ENCODE results near the gene TOMM5. TPM values are rescaled to one million over a fixed set of nuclear protein-coding genes. Genes with fewer than 3 reads are reported as not detected.

TOMM5 gene
- polyA plus RNA-seq, 1 donor from 2014 or later = 262 TPM

DNA sequence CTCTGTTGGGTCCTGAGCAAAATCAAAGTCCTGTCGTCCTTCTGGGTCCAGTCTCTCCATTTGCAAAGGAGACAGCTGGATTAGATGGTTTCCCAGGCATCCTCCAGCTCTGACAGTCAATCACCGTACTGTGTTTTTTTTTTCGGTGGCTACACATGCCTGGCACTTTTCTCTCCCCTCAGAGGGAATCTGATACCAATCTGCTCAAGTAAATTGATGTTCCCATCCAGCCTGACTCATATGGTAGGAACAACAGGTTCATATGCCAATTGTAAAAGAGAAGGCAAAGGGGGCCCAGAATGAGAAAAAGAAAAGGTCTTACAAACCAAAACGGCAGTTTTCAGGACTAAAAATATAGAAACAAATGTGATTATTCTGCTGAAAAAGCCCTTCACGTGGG, 17.4 kb downstream of the TOMM5 start:
- Histone ChIP-seq H3K4me2 (ENCODE audit: low read length) (peak overlapping the region; percentile 66), H3K9me3 (ENCODE audit: low read length) (no peaks in the 10 kb centered on the region), H4K20me1 (ENCODE audit: insufficient read depth) (no peaks in the 10 kb centered on the region), H3K9me2 (ENCODE audit: insufficient read depth, low read length) (no peaks in the 10 kb centered on the region), H3K36me3 (ENCODE audit: insufficient read depth, low read length) (no peaks in the 10 kb centered on the region), H3K27me3 (ENCODE audit: insufficient read depth, low read depth, low read length) (no peaks in the 10 kb centered on the region), H3F3A (ENCODE audit: insufficient read depth, low read length, poor library complexity, severe bottlenecking) (peaks cover 3% of the 10 kb centered on the region), H3K4me3 (ENCODE audit: low read length) (peak overlapping the region; percentile 90), H3K27ac (ENCODE audit: low read length) (peak overlapping the region; percentile 72), H2AFZ (ENCODE audit: low read depth, low read length) (no peak overlapping the region), H3K9ac (ENCODE audit: low read length) (peak overlapping the region; percentile 77), H3K79me2 (replicated peaks; ENCODE audit: insufficient read depth, low read length) (peaks cover 41% of the 10 kb centered on the region)
- no peak for TF ChIP-seq MXI1 (conservative IDR thresholded peaks at IDR 0.05; ENCODE audit: poor library complexity, severe bottlenecking)
- no peak for TF ChIP-seq TAF1 (IDR thresholded peaks at IDR 0.05; ENCODE audit: low read depth)
- TF ChIP-seq, protein P1, sequence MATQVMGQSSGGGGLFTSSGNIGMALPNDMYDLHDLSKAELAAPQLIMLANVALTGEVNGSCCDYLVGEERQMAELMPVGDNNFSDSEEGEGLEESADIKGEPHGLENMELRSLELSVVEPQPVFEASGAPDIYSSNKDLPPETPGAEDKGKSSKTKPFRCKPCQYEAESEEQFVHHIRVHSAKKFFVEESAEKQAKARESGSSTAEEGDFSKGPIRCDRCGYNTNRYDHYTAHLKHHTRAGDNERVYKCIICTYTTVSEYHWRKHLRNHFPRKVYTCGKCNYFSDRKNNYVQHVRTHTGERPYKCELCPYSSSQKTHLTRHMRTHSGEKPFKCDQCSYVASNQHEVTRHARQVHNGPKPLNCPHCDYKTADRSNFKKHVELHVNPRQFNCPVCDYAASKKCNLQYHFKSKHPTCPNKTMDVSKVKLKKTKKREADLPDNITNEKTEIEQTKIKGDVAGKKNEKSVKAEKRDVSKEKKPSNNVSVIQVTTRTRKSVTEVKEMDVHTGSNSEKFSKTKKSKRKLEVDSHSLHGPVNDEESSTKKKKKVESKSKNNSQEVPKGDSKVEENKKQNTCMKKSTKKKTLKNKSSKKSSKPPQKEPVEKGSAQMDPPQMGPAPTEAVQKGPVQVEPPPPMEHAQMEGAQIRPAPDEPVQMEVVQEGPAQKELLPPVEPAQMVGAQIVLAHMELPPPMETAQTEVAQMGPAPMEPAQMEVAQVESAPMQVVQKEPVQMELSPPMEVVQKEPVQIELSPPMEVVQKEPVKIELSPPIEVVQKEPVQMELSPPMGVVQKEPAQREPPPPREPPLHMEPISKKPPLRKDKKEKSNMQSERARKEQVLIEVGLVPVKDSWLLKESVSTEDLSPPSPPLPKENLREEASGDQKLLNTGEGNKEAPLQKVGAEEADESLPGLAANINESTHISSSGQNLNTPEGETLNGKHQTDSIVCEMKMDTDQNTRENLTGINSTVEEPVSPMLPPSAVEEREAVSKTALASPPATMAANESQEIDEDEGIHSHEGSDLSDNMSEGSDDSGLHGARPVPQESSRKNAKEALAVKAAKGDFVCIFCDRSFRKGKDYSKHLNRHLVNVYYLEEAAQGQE (IDR thresholded peaks at IDR 0.05; ENCODE audit: borderline replicate concordance) = no peak
- no peak for TF ChIP-seq SMC3 (conservative IDR thresholded peaks at IDR 0.05; ENCODE audit: poor library complexity)
- TF ChIP-seq POLR2AphosphoS5 (IDR thresholded peaks at IDR 0.05) = no peak
- no peak for TF ChIP-seq EP300 (conservative IDR thresholded peaks at IDR 0.05; ENCODE audit: poor library complexity, severe bottlenecking)
- no peak for TF ChIP-seq CTCF (IDR thresholded peaks at IDR 0.05; ENCODE audit: poor library complexity, severe bottlenecking)
- no peak for TF ChIP-seq RAD21 (conservative IDR thresholded peaks at IDR 0.05)
- no peak for TF ChIP-seq EZH2 (IDR thresholded peaks at IDR 0.05; ENCODE audit: borderline replicate concordance, insufficient read depth, low read length, poor library complexity, severe bottlenecking)

- TF ChIP-seq MXI1 (conservative IDR thresholded peaks at IDR 0.05; ENCODE audit: poor library complexity, severe bottlenecking) (peak; percentile 19), RAD21 (conservative IDR thresholded peaks at IDR 0.05) (no peak)
- TF ChIP-seq, protein P1 (IDR thresholded peaks at IDR 0.05; ENCODE audit: borderline replicate concordance) = peak; percentile 12
- H3K4me2 ChIP-seq (ENCODE audit: low read length) = peak overlapping the region; percentile 66
- H3K79me2 ChIP-seq (replicated peaks; ENCODE audit: insufficient read depth, low read length) = peaks cover 48% of the 10 kb centered on the region
- no peaks in the 10 kb centered on the region for H3K9me2 ChIP-seq (ENCODE audit: insufficient read depth, low read length)
- peak overlapping the region; percentile 14 for H2AFZ ChIP-seq (ENCODE audit: low read depth, low read length)
- no peaks in the 10 kb centered on the region for H3K9me3 ChIP-seq (ENCODE audit: low read length)
- H3K27me3 ChIP-seq (ENCODE audit: insufficient read depth, low read depth, low read length) = no peaks in the 10 kb centered on the region
- H3K9ac ChIP-seq (ENCODE audit: low read length) = peak overlapping the region; percentile 77
- peak overlapping the region; percentile 90 for H3K4me3 ChIP-seq (ENCODE audit: low read length)
- H3K36me3 ChIP-seq (ENCODE audit: insufficient read depth, low read length) = no peaks in the 10 kb centered on the region
- peaks cover 3% of the 10 kb centered on the region for H3F3A ChIP-seq (ENCODE audit: insufficient read depth, low read length, poor library complexity, severe bottlenecking)
- no peaks in the 10 kb centered on the region for H4K20me1 ChIP-seq (ENCODE audit: insufficient read depth)
- H3K27ac ChIP-seq (ENCODE audit: low read length) = peak overlapping the region; percentile 72
These were observed 18.1 kb downstream of the TOMM5 start for GRCh38 chr9:37574241-37574721.

Measured in neural cell (in vitro differentiated cells).